Measurements from ENCODE around the gene FLNB.

DNA sequence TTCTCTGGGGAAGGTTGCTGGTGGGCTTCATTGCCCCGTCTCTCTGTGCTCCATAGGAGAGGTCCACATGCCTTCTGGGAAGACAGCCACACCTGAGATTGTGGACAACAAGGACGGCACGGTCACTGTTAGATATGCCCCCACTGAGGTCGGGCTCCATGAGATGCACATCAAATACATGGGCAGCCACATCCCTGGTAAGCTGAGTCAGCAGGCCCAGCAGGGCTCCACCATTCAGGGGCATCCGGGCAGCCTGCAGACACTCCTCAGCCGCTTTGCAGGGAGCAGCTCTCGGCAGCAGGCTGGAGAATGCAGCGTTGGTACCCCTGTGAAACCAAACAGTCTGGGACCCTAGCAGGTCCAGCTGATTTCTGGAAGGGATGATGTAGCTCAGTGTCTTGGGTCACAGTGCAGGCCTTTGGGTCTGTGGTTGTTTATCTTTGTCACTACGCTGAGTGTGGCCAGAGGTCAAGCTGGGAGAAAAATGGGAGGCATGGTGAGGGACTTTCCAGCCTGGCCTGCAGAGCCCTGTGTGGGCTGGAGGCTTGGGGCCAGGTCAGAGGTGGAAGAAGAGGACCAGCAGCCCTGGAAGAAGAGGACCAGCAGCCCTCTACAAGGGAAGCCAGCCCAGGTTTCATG lies 135.3 kb downstream of the FLNB start:
- TF ChIP-seq, protein P1, sequence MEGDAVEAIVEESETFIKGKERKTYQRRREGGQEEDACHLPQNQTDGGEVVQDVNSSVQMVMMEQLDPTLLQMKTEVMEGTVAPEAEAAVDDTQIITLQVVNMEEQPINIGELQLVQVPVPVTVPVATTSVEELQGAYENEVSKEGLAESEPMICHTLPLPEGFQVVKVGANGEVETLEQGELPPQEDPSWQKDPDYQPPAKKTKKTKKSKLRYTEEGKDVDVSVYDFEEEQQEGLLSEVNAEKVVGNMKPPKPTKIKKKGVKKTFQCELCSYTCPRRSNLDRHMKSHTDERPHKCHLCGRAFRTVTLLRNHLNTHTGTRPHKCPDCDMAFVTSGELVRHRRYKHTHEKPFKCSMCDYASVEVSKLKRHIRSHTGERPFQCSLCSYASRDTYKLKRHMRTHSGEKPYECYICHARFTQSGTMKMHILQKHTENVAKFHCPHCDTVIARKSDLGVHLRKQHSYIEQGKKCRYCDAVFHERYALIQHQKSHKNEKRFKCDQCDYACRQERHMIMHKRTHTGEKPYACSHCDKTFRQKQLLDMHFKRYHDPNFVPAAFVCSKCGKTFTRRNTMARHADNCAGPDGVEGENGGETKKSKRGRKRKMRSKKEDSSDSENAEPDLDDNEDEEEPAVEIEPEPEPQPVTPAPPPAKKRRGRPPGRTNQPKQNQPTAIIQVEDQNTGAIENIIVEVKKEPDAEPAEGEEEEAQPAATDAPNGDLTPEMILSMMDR (IDR thresholded peaks at IDR 0.05), result no peak
- TF ChIP-seq, protein P2, sequence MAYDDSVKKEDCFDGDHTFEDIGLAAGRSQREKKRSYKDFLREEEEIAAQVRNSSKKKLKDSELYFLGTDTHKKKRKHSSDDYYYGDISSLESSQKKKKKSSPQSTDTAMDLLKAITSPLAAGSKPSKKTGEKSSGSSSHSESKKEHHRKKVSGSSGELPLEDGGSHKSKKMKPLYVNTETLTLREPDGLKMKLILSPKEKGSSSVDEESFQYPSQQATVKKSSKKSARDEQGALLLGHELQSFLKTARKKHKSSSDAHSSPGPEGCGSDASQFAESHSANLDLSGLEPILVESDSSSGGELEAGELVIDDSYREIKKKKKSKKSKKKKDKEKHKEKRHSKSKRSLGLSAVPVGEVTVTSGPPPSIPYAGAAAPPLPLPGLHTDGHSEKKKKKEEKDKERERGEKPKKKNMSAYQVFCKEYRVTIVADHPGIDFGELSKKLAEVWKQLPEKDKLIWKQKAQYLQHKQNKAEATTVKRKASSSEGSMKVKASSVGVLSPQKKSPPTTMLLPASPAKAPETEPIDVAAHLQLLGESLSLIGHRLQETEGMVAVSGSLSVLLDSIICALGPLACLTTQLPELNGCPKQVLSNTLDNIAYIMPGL (CRISPR knock-in tag; IDR thresholded peaks at IDR 0.05), result no peak
- TF ChIP-seq ZNF317 (CRISPR knock-in tag; IDR thresholded peaks at IDR 0.05; ENCODE audit: borderline replicate concordance, low read depth) (no peak), SP1 (CRISPR knock-in tag; conservative IDR thresholded peaks at IDR 0.05) (no peak)
